GM19468 (cell line): ENCODE results near the gene ADARB2.
"Not testable (repeated sequence)": the region's sequence is repeated elsewhere in the genome, so short reads cannot be mapped to it uniquely, and the experiment has no call there.

Experiments
- ATAC-seq: cut with Tn5 transposase; IDR thresholded peaks from one replicate; pipeline ENCODE4 v1.9.1; 2021; ENCODE audit warnings: mild to moderate bottlenecking, moderate library complexity, moderate number of reproducible peaks; ENCODE audit not compliant: unreplicated experiment; ENCODE audit errors: extremely low read depth

The ADARB2 gene

DNA sequence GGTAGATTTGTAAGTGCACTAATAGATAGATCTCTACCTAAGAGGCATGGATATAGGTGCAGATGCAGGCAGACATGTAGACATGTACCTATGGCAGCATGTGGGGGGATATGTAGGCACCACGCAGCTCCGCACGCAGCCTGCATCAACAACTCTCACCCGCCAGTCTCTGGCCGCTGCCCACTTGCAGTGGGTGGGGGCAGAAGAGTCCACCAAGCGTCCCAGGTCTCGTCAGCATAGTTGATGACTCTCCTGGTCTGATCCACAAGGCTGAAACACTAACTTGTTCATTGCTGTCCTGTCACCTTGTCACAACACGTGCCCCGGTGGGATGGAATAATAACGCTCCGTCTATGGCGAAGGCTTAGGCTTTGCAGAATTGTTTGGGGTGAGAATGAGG lies 252.0 kb downstream of the ADARB2 start:
- no peak for ATAC-seq

GRCh38 chr10:1483826-1484225 lies 253.5 kb downstream of the ADARB2 start:
- no peak for ATAC-seq

DNA sequence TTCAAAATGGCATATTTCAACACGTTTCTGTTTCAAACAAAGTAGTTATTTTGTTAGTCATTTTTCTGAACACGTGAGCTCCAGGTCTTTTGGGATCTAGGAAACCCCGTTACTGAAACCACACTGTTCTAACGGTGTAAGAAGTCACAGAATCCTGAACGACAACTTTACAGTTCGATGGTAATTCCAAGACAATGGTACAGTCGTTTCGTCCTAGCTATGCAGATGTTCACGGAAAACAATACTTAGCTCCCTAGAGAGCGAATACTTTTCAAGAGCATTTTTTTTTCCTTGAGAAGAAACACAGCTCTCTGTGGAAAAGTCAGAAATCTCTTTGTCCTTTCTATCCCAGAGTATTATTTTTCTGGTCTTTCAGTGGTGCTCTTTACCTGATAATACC lies 254.1 kb downstream of the ADARB2 start:
- ATAC-seq, result no peak

GRCh38 chr10:1477578-1477977 lies 259.7 kb downstream of the ADARB2 start:
- ATAC-seq, result no peak

DNA sequence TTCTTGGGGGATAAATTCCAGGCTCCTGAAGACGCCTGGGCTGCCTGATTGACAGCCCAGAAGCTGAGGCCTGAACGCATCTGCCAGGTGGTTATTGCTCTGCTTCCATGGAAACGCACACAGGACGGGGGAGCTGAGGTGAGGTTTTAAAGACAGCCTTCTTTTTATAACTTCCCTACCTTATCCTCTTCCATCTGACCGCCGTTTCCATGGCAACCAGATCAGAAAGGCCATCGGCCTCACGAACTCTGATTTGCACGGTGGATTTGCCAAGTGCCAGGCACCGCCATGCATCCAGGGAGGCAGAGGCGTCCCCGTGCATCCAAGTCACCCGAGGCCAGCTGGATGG lies 260.9 kb downstream of the ADARB2 start:
- ATAC-seq, result no peak

DNA sequence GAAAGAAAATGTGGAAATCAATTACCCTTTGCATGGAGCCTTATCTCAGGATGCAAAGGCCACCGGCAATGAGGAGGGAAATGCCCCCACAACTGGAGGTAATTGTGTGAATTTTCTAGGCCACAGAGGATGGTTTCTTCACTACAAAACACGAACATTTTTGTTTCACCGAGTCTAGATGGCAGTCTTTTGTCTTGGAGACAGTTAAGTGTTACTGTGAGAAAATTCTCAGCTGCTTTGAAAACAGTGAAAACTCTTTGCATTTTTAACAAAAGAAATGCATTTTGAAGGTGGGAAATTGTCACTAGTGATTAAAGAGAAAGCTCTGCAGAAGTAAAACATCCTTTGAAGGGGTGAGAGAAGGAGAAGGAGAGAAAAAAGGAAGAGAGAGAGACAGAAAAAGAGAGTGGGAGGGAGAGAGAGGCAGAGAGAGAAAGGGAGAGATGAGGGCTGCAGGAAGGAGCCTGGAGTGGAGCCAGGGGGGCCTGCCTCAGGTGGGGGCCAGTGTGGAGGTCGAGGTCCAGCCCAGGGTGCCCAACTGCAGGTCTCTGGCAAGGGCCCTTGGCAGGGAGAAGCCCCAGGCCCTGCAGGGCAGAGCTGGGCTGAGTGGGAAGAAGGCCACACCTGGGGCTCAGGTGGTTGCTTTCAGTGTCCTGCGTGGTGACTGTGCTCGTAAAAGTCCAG lies 261.4 kb downstream of the ADARB2 start:
- ATAC-seq, result no peak

DNA sequence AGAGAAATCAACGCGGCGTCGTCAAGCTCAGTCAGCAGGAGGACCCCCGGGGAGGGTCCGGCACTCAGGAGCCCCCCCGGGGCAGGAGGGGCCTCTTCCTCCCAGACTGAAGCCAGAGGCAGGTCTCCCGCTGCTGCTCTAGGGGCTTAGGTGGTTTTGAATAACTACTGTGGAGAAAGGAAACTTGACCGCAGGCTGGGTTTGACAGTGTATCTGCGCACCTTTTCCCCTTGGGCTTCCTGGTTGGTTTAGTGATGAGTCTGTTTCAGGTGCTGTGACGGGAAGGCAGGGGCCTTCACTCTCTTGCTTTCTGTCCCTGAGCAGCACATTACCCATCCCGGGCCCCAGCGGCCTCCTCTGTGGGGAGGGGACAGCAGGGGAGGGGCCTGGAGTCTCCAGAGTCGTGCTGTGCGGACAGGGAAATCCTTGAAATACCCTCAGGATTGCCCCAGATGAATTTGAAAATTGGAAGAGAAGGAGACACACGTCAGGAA lies 262.2 kb downstream of the ADARB2 start:
- no peak for ATAC-seq

- ATAC-seq, result no peak
These were observed 262.8 kb downstream of the ADARB2 start for GRCh38 chr10:1474376-1475097.

DNA sequence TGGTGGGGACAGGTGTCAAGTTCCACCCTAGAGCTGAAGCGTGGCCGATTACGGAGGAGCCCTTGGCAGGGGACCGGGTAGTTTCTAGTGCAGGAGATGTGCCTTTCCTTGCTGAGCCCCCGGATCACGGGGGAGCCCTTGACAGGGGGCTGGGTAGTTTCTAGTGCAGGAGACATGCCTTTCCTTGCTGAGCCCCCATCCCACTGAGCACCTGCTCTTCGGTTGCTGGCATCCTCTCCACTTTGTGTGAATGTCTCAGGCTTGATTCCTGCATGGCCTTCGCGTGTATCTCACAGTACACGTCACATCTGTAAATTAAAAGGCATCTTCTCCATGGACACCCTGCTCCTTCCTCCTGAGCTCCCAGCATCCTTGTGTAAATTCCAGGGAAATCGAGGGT lies 263.5 kb downstream of the ADARB2 start:
- no peak for ATAC-seq

GRCh38 chr10:1472178-1472958 lies 265.0 kb downstream of the ADARB2 start:
- no peak for ATAC-seq

DNA sequence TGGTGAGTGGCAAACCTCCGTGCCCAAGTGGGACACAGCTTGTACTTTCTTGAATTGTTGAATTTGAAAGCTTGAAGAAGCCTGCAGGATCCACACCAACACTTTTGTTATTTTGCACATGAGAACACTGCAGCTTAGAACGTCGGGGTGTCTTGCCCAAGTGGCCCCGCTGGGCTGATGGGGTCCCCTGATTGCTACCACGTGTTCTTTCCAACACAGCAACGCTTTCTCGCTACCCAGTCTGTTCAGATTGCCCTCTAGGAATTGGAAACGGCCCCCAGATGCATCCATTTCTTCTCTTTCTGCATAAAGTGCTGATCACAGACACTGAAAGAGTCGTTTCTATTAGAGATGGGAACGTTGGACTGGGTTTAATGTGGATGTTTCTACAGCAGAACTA lies 268.5 kb downstream of the ADARB2 start:
- ATAC-seq, result no peak

GRCh38 chr10:1467334-1468076 lies 269.8 kb downstream of the ADARB2 start:
- ATAC-seq, result no peak

GRCh38 chr10:1465993-1466764 lies 271.1 kb downstream of the ADARB2 start:
- no peak for ATAC-seq

DNA sequence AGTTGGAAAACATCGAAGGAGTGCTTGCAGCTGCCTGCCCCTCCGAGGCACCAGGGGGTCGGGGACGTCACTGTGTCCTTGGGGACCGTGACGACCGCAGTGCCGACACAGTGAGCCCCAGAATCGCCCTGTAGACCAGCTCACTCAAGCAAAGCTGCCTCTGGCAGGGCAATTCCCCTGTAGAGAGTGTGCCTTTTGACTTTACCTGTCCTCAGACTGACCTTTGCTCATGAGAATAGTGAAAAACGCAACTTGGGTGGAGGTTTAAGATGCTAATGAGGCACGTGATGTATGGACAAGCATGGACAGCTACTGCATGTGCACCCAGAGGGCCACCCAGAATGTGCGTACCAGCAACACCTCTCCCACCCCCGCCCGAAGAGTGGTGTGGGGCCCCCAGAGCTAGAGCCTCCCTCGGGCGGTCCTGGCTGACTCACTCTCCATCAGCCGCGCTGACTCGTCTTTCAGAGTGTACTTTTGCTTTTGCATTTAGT lies 271.9 kb downstream of the ADARB2 start:
- no peak for ATAC-seq

- ATAC-seq, result no peak
These were observed 272.4 kb downstream of the ADARB2 start for GRCh38 chr10:1464881-1465417.

DNA sequence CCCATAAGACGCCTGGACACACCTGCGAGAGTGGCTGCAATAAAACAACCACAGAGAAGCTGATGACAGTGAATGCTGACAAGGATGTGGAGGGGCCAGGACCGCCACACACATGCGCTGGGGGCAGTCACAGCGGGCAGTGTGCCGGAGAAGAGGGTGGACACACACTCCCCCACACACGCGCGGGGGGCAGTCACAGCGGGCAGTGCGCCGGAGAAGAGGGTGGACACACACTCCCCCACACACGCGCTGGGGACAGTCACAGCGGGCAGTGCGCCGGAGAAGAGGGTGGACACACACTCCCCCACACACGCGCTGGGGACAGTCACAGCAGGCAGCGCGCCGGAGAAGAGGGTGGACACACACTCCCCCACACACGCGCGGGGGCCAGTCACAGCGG lies 273.4 kb downstream of the ADARB2 start:
- not testable (repeated sequence) for ATAC-seq

DNA sequence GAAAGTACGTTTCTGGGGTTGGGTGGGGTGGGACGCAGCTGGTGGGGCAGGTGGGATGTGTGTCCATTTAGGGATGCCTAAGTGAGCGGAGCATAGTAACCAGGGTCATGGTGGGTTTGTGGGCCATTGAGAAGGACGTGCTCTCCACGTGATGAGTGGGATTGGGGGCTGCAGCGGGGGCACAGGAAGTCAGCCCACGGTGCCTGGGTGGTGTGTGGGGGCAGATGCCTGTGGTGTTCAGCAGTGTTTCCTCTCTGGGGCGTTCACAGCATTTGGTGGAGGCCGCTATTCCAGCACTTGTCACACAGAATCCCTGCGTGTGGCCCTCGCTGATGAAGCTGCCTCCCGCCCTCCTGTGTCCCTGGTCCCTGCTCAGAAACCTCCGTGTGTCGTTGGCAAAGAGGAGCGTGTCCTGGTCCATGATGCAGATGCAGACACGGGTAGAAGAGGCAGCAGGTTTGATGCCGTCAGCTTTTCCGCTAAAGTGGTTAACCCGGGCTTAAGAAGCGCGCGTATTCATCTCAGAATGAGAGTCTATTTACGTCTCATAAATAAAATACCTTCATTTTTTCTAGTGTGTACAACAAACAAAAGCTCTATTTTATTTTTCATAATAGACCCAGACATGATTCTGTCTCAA lies 274.2 kb downstream of the ADARB2 start:
- ATAC-seq, result no peak

- ATAC-seq, result no peak
These were observed 274.8 kb downstream of the ADARB2 start for GRCh38 chr10:1462521-1462920.

- no peak for ATAC-seq
These were observed 275.3 kb downstream of the ADARB2 start for GRCh38 chr10:1462032-1462431.
